SK-N-MC (cell line): ENCODE data around the gene C7orf33.

Experiments
- DNase-seq: peaks from one replicate; pipeline ENCODE4 v3.0.0-alpha.2; 2011; ENCODE audit warnings: low read depth, low spot score
- H3K27ac ChIP-seq: fragments of 200-600 bp; sonication (generic); 2 replicates; pipeline ENCODE4 v1.5.1; 2016; ENCODE audit warnings: mixed run types
- H3K36me3 ChIP-seq: fragments of 200-600 bp; sonication (generic); 2 replicates; pipeline ENCODE4 v1.6.1; 2017; ENCODE audit warnings: antibody characterized with exemption, low read length, mixed read lengths; ENCODE audit not compliant: insufficient read depth
- H3K4me3 ChIP-seq: fragments of 200-600 bp; sonication (generic); 2 replicates; pipeline ENCODE4 v1.5.1; 2016
- H3K9ac ChIP-seq: fragments of 200-600 bp; sonication (generic); 2 replicates; pipeline ENCODE4 v1.8.0; 2017; ENCODE audit warnings: mixed run types, mixed read lengths; ENCODE audit not compliant: insufficient read length
- H3K9me3 ChIP-seq: fragments of 200-600 bp; sonication (generic); 2 replicates; pipeline ENCODE4 v1.6.1; 2017; ENCODE audit warnings: low read depth, mild to moderate bottlenecking, antibody characterized with exemption, low read length, moderate library complexity, mixed read lengths
- EZH2 ChIP-seq: fragments of 200-600 bp; sonication (generic); IDR thresholded peaks from one replicate; pipeline ENCODE4 v1.6.1; 2017; ENCODE audit warnings: antibody characterized with exemption
- FOXP2 ChIP-seq: optimal IDR thresholded peaks from 2 replicates; pipeline ENCODE3; 2011; ENCODE audit warnings: mild to moderate bottlenecking, moderate library complexity; ENCODE audit not compliant: insufficient read depth; ENCODE audit errors: extremely low read length, control extremely low read depth
- POLR2AphosphoS5 ChIP-seq: IDR thresholded peaks from 2 replicates; pipeline ENCODE4 v1.6.1; 2012; ENCODE audit warnings: mild to moderate bottlenecking, low read depth, low read length, borderline replicate concordance

The C7orf33 gene

DNA sequence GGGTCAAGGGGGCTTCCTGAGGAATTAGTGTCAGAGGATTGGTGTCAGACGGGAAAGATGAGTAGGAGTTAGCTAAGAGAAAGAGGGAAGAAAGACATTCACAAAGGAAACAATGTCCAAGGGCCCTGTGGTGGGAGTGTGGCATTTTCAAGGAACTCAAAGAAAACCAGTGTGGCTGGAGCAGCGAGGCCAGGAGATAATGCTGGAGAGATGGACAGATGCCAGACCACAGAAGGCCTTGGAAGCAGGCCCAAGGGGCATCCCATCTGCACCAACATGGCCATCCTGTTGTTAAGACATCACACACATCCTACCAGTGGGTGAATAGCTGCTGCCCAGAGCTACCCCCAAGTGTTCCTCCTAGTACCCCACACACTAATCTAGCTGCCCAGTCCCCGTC is 72.1 kb downstream of the C7orf33 start:
- Histone ChIP-seq H3K9ac (no peak overlapping the region), H3K27ac (no peak overlapping the region), H3K9me3 (no peaks in the 10 kb centered on the region), H3K4me3 (no peak overlapping the region), H3K36me3 (no peaks in the 10 kb centered on the region)
- no peak for TF ChIP-seq FOXP2
- no peak for TF ChIP-seq POLR2AphosphoS5
- TF ChIP-seq EZH2, result no peak
- no peak for DNase-seq

DNA sequence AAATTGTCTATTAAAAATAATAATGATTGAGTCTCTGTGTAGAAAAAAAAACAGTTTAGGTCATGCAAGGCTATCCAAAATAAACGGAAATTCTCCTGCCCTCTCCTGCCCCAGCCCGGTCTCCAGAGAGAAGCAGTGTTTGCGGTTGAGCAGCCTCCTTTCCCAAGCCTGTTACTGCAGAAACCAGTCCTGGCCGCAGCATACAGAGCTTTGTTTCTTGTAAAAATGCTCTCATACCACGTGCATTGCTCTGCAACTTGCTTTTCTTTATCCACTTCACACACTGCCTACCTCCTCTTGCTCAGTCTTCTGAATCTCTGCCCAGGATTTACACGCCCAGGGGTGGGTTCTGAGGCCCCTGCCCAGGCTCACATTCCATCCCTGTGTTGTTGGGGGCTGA is 73.8 kb downstream of the C7orf33 start:
- no peak overlapping the region for H3K27ac ChIP-seq
- H3K4me3 ChIP-seq, result no peak overlapping the region
- no peak overlapping the region for H3K9ac ChIP-seq
- H3K9me3 ChIP-seq, result no peaks in the 10 kb centered on the region
- TF ChIP-seq FOXP2 (no peak), POLR2AphosphoS5 (no peak), EZH2 (no peak)
- no peaks in the 10 kb centered on the region for H3K36me3 ChIP-seq
- no peak for DNase-seq

DNA sequence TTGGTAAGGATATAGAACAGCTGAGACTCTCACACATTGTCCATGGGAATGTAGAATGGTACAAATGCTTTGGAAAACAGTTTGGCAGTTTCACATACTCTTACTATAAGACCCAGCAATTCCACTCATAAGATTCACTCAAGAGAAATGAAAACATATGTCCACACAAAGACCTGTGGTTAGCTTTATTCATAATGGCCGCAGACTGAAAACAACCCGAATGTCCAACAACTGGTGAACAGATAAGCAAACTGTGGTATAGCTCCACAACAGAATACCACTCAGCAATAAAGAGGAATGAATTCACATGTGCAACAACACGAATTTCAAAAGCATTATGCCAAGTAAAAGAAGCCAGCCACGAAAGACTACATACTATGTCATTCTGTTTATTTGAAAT is 74.7 kb downstream of the C7orf33 start:
- Histone ChIP-seq H3K36me3 (no peaks in the 10 kb centered on the region), H3K9me3 (no peaks in the 10 kb centered on the region), H3K9ac (no peak overlapping the region), H3K27ac (no peak overlapping the region), H3K4me3 (no peak overlapping the region)
- DNase-seq, result no peak
- TF ChIP-seq POLR2AphosphoS5 (no peak), FOXP2 (no peak), EZH2 (no peak)
